ENCODE data around the gene HTR5A. TPM values are rescaled to one million over a fixed set of nuclear protein-coding genes. Genes with fewer than 3 reads are reported as not detected.

Gene HTR5A
- total RNA-seq, 1 donor from 2014 or later: not detected

DNA sequence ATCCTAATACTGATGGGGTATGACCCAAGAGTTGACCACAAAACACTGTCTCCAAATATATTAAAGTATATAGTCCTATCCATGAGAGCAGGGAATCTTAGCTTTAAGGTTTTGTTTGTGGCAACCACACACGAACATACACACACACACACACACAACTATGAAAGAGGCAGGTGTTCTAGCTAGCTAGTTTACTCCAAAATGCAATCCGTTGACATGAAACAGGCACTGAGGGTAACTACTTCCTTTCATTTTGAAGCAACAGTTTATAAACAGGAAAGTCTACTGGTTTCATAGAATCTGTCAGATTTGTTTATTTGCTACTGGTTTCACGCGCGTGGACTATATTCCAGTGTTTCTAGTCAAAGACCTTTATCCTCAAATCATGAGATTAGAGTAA lies 14.8 kb downstream of the HTR5A start:
- TF ChIP-seq, protein P1, sequence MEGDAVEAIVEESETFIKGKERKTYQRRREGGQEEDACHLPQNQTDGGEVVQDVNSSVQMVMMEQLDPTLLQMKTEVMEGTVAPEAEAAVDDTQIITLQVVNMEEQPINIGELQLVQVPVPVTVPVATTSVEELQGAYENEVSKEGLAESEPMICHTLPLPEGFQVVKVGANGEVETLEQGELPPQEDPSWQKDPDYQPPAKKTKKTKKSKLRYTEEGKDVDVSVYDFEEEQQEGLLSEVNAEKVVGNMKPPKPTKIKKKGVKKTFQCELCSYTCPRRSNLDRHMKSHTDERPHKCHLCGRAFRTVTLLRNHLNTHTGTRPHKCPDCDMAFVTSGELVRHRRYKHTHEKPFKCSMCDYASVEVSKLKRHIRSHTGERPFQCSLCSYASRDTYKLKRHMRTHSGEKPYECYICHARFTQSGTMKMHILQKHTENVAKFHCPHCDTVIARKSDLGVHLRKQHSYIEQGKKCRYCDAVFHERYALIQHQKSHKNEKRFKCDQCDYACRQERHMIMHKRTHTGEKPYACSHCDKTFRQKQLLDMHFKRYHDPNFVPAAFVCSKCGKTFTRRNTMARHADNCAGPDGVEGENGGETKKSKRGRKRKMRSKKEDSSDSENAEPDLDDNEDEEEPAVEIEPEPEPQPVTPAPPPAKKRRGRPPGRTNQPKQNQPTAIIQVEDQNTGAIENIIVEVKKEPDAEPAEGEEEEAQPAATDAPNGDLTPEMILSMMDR (IDR thresholded peaks at IDR 0.05): no peak
- intact Hi-C loops (cut with DNase I): no loop called here

GRCh38 chr7:155090684-155091083 lies 20.6 kb downstream of the HTR5A start:
- DNase-seq (no peak), ATAC-seq (no peak)

More for the DNA sequence above, 14.8 kb downstream of the HTR5A start:
- Histone ChIP-seq H3K27me3 (ENCODE audit: low read depth) (peaks cover 16% of the 10 kb centered on the region), H3K9me3 (no peaks in the 10 kb centered on the region), H3K4me1 (no peaks in the 10 kb centered on the region), H3K36me3 (no peaks in the 10 kb centered on the region), H3K4me3 (no peak overlapping the region), H3K27ac (no peak overlapping the region)
- no peak for DNase-seq
- ATAC-seq: no peak

GRCh38 chr7:155093596-155093995 lies 23.5 kb downstream of the HTR5A start:
- H3K4me3 ChIP-seq: no peak overlapping the region
- no peak for ATAC-seq

More at GRCh38 chr7:155090684-155091083, 20.6 kb downstream of the HTR5A start:
- Histone ChIP-seq H3K27me3 (ENCODE audit: low read depth) (peaks cover 12% of the 10 kb centered on the region), H3K27ac (no peak overlapping the region), H3K4me3 (no peak overlapping the region), H3K36me3 (no peaks in the 10 kb centered on the region), H3K9me3 (no peaks in the 10 kb centered on the region), H3K4me1 (no peaks in the 10 kb centered on the region)
- TF ChIP-seq, protein P1 (IDR thresholded peaks at IDR 0.05): no peak
- intact Hi-C loops (cut with DNase I): no loop called here

DNA sequence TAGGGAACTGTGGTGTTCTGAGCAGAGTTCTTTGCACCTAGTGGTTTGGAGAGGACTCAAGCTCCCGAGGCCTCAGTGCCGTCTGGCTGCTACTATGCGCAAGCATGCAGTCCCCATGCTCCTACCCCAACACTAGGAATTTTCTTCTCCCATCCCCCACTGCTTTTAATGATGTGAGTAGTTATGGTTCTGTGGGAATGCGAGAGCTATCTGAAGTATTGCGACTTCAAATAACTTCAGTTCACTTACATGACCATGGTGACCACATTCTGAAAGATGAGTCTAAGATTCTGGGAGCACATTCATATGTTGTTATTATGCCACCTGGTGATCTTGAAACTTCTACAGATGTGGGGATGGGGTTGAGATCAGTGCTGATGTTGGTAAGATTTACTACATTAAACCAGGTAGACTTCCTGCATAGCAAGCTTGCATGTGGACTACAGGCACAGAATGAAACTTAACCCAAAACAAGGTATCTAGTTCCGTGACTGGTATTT lies 24.6 kb downstream of the HTR5A start:
- ATAC-seq (no peak), DNase-seq (no peak)
- Histone ChIP-seq H3K27me3 (ENCODE audit: low read depth) (no peaks in the 10 kb centered on the region), H3K27ac (no peak overlapping the region), H3K4me3 (no peak overlapping the region), H3K36me3 (no peaks in the 10 kb centered on the region), H3K9me3 (no peaks in the 10 kb centered on the region), H3K4me1 (no peaks in the 10 kb centered on the region)
- intact Hi-C loops (cut with DNase I): no loop called here
- TF ChIP-seq, protein P1 (IDR thresholded peaks at IDR 0.05): no peak

More at GRCh38 chr7:155093596-155093995, 23.5 kb downstream of the HTR5A start:
- H3K27me3 ChIP-seq (ENCODE audit: low read depth): peaks cover 1% of the 10 kb centered on the region
- intact Hi-C loops (cut with DNase I): no loop called here
- no peaks in the 10 kb centered on the region for H3K36me3 ChIP-seq
- TF ChIP-seq, protein P1 (IDR thresholded peaks at IDR 0.05): no peak
- no peak for DNase-seq
- H3K4me1 ChIP-seq: no peaks in the 10 kb centered on the region
- H3K27ac ChIP-seq: no peak overlapping the region
- H3K9me3 ChIP-seq: no peaks in the 10 kb centered on the region

DNA sequence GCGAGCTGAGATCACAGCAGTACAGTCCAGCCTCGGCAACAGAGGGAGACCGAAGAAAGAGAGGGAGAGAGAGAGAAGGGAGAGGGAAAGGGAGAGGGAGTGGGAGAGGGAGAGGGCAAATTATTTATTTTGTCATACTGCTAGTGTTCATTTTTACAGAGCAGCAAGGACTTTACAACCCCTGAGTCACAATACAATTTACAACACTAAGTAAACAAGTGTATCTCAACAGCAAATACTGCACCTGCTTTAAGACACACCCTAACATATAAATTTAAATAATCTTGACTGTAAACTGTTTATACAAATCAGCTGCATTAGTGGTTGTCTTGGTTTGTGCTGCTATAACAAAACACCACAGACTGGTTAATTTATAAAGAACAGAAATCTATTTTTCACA lies 27.2 kb downstream of the HTR5A start:
- H3K4me3 ChIP-seq: no peak overlapping the region
- H3K9me3 ChIP-seq: no peaks in the 10 kb centered on the region
- ATAC-seq (no peak), DNase-seq (no peak)
- H3K36me3 ChIP-seq: no peaks in the 10 kb centered on the region
- TF ChIP-seq, protein P1 (IDR thresholded peaks at IDR 0.05): no peak
- no peak overlapping the region for H3K27ac ChIP-seq
- H3K27me3 ChIP-seq (ENCODE audit: low read depth): no peaks in the 10 kb centered on the region
- H3K4me1 ChIP-seq: no peaks in the 10 kb centered on the region
- intact Hi-C loops (cut with DNase I): no loop called here
